ENCODE data around the gene TFEB.

Gene TFEB

DNA sequence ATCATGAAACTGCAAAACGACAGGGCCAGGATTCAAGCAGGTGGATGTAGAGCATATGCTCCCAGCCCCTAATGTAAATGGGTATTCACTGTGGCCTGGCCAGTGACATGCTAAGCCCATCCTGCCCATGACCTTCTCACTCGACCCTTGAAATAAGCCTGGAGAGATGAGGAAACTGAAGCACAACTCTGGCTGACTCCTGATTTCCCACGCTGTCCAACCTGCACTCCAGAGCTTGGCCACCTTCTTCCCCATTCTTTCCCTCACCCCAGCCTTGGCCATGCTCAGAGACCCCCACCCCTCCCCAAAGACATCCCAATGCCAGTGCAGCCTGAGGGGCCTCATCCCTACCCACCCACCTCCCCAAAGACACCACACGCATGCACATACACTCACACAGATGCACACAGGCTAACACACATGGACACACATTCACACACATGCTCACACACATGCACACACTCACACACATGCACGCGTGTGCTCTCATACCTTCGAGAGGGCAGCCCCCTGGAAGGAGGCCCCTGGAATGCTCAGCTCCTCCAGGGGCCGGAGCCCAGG lies 12.4 kb downstream of the TFEB start:
- no peak for DNase-seq

DNA sequence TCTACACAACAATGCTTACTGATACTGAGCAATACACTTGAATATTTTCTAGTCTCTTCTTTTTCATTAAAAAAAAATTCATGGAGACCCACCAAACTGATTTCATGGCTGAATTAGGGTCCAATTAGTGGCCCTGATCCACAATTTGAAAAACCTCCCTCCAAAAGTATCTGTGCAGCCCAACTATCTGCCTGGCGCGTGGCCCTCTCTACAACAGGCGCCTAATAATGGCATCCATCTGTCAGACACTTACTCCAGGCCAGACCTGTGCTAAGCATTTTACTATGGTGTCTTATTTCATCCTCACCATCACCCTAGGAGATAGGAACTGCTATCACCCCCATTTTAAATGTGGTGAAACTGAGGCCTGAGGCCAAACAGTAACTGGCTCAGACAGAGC lies 14.0 kb downstream of the TFEB start:
- DNase-seq: no peak

GRCh38 chr6:41720783-41721182 lies 14.6 kb downstream of the TFEB start:
- no peak for DNase-seq

DNA sequence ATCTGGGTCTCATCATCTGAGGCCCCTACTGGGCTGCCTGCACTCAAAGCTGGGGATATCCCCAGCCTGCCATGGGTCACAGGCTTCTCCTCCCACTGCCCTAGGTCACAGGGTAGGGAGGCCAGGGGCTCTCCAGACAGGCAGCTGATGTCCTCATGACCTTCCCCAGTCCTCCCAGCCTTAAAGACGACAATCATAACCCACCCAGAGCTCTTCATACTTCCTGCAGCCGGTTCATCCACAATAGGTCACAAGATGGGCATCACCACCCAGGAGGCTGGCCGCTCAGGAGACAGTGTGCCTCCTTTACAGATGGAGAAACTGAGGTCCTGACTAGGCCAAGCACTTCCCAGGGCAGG lies 15.2 kb downstream of the TFEB start:
- peak in 1 of 14 donors; percentile 19 for DNase-seq

- DNase-seq: peak in 1 of 14 donors; percentile 14
These were observed 15.8 kb downstream of the TFEB start for GRCh38 chr6:41719436-41720261.

DNA sequence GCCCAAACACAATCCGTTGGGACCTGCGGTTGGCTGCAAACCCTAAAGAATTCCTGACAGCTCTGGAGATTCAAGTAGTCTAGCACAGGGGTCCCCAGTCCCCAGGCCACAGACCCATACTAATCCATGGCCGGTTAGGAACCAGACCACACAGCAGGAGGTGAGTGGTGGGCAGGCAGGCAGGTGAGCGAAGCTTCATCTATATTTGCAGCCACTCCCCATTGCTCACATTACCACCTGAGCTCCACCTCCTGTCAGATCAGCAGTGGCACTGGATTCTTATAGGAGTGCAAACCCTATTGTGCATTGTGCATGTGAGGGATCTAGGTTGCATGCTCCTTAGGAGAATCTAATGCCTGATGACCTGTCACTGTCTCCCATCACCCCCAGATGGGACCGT lies 16.6 kb downstream of the TFEB start:
- DNase-seq: no peak

DNA sequence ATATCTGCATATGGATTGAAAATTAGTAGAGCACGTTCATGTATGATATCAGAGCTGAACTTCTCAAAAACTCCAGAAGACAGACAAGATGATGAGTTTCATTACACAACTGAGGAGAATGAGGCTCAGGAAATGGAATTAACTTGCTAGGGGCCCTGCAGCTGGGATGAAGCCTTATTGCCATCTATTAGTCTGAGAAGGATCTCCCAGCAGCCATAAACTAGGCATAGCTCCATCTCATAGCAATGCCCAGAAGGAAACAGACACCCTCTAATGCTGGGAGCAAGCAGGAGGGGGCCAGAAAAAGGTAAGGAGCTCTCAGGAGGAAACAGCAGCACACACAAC lies 18.0 kb downstream of the TFEB start:
- no peak for DNase-seq

- peak in 1 of 14 donors; percentile 37 for DNase-seq
These were observed 18.7 kb downstream of the TFEB start for GRCh38 chr6:41716516-41717391.

DNA sequence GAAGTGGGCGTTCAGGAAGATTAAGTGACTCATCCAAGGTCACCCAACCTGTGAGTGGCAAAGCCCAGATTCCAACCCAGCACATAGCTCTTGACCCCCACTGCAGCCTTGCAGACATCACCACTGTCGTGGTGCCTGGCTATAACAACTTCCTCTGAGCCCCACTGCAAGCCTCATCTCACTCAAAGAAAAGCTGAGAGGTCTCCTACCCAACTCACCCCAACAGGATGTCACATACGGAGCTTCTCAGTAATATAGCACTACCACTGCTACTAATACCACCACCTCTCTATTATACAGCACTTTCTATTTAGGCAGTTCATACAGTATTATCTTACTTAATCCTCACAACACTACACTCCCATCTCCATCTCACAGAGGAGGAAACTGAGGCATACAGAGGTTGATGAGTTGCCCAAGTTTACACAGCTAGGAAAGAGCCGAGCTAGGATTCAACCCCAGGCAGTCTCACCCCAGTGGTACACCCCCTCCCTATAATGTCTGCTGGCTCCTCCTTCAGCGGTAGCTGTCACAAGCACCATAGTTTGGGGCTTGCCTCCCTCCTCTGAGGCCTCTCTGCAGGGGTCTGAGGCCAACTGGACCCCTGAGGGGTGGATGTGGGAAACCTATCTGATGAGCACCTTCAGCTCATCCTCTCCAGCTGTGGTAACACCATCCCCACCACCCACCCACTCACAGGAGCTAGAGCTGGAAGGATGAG lies 19.5 kb downstream of the TFEB start:
- no peak for DNase-seq

GRCh38 chr6:41714556-41715273 lies 20.7 kb downstream of the TFEB start:
- no peak for DNase-seq

DNA sequence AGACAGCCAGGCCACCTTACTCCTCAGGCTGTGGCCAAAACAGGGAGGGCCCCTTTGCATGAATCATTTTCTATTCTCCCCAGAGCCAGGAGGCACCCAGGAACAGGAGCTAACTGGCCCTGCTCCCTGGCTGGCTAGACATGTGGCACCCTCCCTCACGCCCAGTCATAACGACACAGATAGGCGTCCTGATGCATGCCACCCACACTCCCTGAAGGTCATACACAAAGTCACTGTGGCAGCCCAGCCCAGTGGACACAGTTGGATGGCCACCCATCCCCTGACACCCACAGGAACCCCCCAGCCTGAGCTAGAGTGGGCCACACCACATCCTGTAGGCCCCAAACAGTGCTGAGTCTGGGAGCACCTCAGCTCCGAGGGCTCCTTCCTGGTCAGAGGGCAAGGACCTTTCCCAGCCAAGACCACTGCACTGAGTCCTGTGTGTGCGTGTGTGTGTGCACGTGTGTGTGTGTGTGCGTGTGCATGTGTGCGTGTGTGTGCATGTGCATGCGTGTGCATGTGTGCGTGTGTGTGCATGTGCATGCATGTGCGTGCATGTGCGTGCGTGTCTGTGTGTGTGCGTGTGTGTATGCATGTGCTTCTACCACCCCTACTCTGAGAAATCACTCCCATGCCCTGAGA lies 21.6 kb downstream of the TFEB start:
- DNase-seq: peak in 2 of 14 donors; percentile 63 to 70

DNA sequence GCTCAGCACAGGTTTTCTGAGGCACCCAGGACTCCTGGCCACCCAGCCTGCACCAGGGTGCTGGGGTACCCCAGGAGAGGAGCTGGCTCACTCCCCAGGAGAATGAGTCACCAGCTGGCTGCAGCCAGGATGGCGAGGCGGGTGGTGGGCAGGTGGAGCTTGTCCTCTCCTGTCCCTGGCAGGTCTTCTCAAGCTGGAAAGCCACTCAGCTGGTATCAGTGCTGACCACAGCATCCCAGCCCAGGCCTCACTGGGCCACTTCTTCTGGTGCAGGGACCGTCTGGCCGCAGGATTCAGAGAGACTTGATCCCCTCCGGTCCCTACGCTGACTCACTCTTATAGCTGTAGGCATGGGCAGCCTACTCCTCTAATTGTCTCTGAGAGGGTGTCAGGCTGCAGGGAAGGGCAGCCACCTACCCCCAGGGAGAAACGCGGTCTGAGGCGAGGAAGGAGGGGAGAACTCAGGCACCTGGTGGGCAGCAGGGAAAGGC lies 22.2 kb downstream of the TFEB start:
- peak in 10 of 14 donors; percentile 72 to 93 (median 82) for DNase-seq

DNA sequence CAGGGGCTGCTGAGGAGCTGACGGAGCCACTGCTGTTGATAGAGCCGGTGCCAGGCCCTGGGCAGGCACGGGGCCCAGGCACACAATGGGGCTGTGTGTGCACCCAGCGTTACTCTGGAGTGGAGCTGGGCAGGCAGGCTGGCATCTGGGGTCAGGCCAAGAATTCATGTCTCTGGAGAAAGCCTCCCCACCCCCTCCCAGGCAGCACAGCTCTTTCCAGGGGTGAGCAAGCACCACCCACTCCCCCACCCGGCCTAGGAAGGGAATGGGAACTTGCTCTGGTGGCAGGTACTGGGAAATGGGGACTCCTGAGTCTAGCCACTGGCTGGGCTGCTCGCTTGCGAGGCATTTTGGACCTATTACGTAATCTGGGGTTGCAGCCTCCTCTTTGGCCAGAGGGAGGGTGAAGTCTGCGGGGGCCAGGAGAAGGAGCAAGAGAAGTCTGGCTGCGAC lies 22.7 kb downstream of the TFEB start:
- peak in 13 of 14 donors; percentile 72 to 95 (median 91) for DNase-seq

DNA sequence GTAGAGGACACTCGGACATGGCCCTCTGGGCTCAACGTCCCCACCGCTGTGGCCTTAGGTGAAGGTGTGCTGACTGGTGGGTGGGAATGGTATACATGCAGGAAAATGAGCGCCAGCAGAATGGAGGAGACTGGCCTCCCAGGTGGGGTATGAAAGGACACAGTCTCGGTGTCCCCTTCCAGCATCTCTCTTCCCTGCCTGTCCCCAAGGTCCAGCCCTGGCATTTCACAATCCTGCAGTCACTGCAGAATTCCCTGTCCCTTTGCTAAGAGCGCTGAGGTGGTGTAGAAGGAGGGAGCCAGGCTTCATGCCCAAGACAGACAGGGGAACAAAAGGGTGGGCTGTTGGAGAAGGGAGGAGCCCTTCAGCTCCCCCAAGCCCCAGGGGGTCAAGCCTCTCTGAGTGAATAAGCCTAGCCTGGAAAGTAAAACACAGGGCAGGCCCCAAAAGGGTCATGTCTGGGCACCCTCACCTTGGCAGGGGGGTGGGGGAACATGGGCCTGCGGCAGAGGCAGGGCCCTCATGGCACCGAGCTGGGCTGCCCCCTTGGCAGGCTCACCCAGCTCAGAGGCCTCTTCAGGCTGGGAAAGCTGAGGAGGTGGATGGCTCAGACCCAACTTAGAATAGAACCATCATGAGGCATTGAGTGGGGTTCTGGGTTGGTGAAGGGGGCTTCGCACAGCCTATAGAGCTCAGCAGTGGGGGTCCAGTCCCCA lies 23.9 kb downstream of the TFEB start:
- no peak for DNase-seq

GRCh38 chr6:41709375-41709774 lies 26.0 kb downstream of the TFEB start:
- no peak for DNase-seq

DNA sequence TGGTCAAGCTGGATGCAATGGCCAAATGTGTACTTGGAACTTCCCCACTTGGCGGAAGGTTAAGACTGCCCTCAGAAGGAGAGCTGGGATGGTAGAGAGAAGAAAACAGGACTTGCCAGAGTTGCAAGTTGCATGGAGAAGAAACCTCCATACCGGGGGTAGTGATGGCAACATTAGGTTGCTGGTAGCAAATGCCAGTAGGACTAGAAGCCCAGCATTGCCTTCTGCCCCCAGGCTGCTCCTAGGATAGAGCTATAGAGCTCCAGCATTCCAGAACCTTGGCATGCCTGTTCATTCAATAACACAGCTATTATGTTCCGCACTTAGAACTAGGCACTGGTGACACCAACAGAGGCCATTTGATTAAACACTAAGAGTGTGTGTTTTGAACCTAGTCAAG lies 26.6 kb downstream of the TFEB start:
- no peak for DNase-seq

DNA sequence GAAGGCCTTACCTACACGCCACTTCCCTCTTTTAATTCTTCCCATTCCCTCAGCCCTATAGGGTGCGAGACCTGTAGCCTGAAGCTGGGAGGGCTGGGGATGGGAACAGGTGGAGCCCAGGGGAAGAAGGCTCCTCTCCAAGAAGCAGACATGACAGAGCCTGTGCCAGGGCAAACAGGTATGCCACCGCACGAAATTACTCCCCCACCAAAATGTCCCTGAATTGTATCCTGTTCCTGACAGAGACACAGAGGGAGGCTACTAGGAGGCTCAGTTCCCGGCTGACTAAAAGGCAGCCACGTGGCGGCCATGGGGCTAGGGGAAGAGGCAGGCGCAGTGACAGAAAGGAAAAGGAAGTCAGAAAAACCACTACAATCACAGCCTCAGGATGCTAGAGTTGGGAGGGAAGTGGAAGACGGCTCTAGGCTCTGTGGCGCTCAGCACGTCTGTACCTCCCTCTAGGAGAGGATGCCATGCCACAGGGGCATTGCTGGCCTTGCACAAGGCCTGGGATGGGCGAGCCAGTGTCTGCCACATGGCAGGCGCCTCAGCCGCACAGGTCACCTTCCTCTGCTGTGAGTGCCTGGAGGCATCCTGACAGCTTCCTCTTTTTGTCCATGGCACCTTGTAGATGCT lies 27.7 kb downstream of the TFEB start:
- DNase-seq: peak in 8 of 14 donors; percentile 35 to 80 (median 54)

GRCh38 chr6:41706876-41707564 lies 28.4 kb downstream of the TFEB start:
- DNase-seq: peak in 9 of 14 donors; percentile 16 to 74 (median 63)
